SK-N-MC (cell line): Measurements from ENCODE around the gene TXNDC11.

Experiments used
- EZH2 ChIP-seq: fragments of 200-600 bp; sonication (generic); IDR thresholded peaks from one replicate; pipeline ENCODE4 v1.6.1; 2017; ENCODE audit warnings: antibody characterized with exemption
- POLR2AphosphoS5 ChIP-seq: IDR thresholded peaks from 2 replicates; pipeline ENCODE4 v1.6.1; 2012; ENCODE audit warnings: mild to moderate bottlenecking, low read depth, low read length, borderline replicate concordance

GRCh38 chr16:11634312-11634711 is 108.3 kb downstream of the TXNDC11 start:
- TF ChIP-seq POLR2AphosphoS5 = no peak
- TF ChIP-seq EZH2 = no peak
